ENCODE data around the gene PSMG3.
A peak's percentile ranks its signal among the peaks of the same experiment; 100 is the strongest.

The PSMG3 gene

GRCh38 chr7:1579481-1580421 is 9.9 kb upstream of the PSMG3 start:
- peak; percentile 56 to 69 for DNase-seq (ENCODE audit: low read depth in 2 of 2)

- no peak for DNase-seq (ENCODE audit: low read depth in 2 of 2)
Observed at GRCh38 chr7:1578513-1578912, 8.7 kb upstream of the PSMG3 start.

GRCh38 chr7:1576521-1577253 is 6.9 kb upstream of the PSMG3 start:
- no peak for DNase-seq (ENCODE audit: low read depth in 2 of 2)

GRCh38 chr7:1575809-1576208 is 6.0 kb upstream of the PSMG3 start:
- no peak for DNase-seq (ENCODE audit: low read depth in 2 of 2)

GRCh38 chr7:1572111-1572822 is 2.4 kb upstream of the PSMG3 start:
- DNase-seq (ENCODE audit: low read depth in 2 of 2): no peak

- DNase-seq (ENCODE audit: low read depth in 2 of 2): no peak
Observed at GRCh38 chr7:1569440-1569832, 396 bp downstream of the PSMG3 start.

GRCh38 chr7:1569016-1569415 is 816 bp downstream of the PSMG3 start:
- peak in 1 of 2 donors; percentile 50 for DNase-seq (ENCODE audit: low read depth in 2 of 2)

- DNase-seq (ENCODE audit: low read depth in 2 of 2): no peak
Observed at GRCh38 chr7:1567896-1568510, 1.8 kb downstream of the PSMG3 start.

GRCh38 chr7:1567049-1567771 is 2.6 kb downstream of the PSMG3 start:
- no peak for DNase-seq (ENCODE audit: low read depth in 2 of 2)

GRCh38 chr7:1566687-1567048 is 3.2 kb downstream of the PSMG3 start:
- no peak for DNase-seq (ENCODE audit: low read depth in 2 of 2)

GRCh38 chr7:1564603-1565022 is 5.2 kb downstream of the PSMG3 start:
- no peak for DNase-seq (ENCODE audit: low read depth in 2 of 2)

GRCh38 chr7:1563981-1564602 is 5.7 kb downstream of the PSMG3 start:
- no peak for DNase-seq (ENCODE audit: low read depth in 2 of 2)

- DNase-seq (ENCODE audit: low read depth in 2 of 2): no peak
Observed at GRCh38 chr7:1562597-1563051, 7.2 kb downstream of the PSMG3 start.

GRCh38 chr7:1562116-1562515 is 7.7 kb downstream of the PSMG3 start:
- no peak for DNase-seq (ENCODE audit: low read depth in 2 of 2)

- no peak for DNase-seq (ENCODE audit: low read depth in 2 of 2)
Observed at GRCh38 chr7:1561036-1561940, 8.5 kb downstream of the PSMG3 start.

- no peak for DNase-seq (ENCODE audit: low read depth in 2 of 2)
Observed at GRCh38 chr7:1560620-1561031, 9.2 kb downstream of the PSMG3 start.

- DNase-seq (ENCODE audit: low read depth in 2 of 2): no peak
Observed at GRCh38 chr7:1559626-1560590, 9.9 kb downstream of the PSMG3 start.

All from stimulated activated CD4-positive, alpha-beta T cell treated with anti-CD3 and anti-CD28 coated beads, Interleukin-4, amount 100 ng/mL, for 48 hours (primary cell).